Stimulated activated effector memory CD8-positive, alpha-beta T cell treated with anti-CD3 and anti-CD28 coated beads, Interleukin-12 subunit alpha, Interleukin-12 subunit beta, amount 100 ng/mL, for 72 hours (primary cell): Measurements from ENCODE around the gene FRRS1L.

Source experiments
- ATAC-seq: fragments of 150-1000 bp; cut with Tn5 transposase; 2 replicates; pipeline ENCODE4 v1.10.0; 2021
- DNase-seq, 2 donors: peaks; one replicate each; pipeline ENCODE4 v3.0.0; 2021 to 2022; ENCODE audit warnings: low spot score in 2 of 2
- H3K27ac Mint-ChIP-seq: one replicate; pipeline ENCODE4 v1.8.0; 2022; ENCODE audit warnings: mild to moderate bottlenecking, mixed read lengths
- H3K36me3 Mint-ChIP-seq: one replicate; pipeline ENCODE4 v1.8.0; 2022; ENCODE audit warnings: mild to moderate bottlenecking, mixed read lengths
- H3K4me1 Mint-ChIP-seq: one replicate; pipeline ENCODE4 v1.8.0; 2022; ENCODE audit warnings: mixed read lengths
- H3K4me3 Mint-ChIP-seq: one replicate; pipeline ENCODE4 v1.8.0; 2022; ENCODE audit warnings: mild to moderate bottlenecking, mixed read lengths
- H3K9me3 Mint-ChIP-seq: one replicate; pipeline ENCODE4 v1.8.0; 2022; ENCODE audit warnings: mixed read lengths

FRRS1L gene

GRCh38 chr9:109107402-109108240 lies 59.4 kb downstream of the FRRS1L start:
- H3K36me3 Mint-ChIP-seq = peaks cover 45% of the 10 kb centered on the region
- H3K4me1 Mint-ChIP-seq = peaks cover 43% of the 10 kb centered on the region
- H3K27ac Mint-ChIP-seq = no peak overlapping the region
- ATAC-seq = peak; percentile 77
- peak overlapping the region; percentile 3 for H3K4me3 Mint-ChIP-seq
- peaks cover 3% of the 10 kb centered on the region for H3K9me3 Mint-ChIP-seq
- no peak for DNase-seq

GRCh38 chr9:109101810-109102209 lies 65.2 kb downstream of the FRRS1L start:
- peaks cover 57% of the 10 kb centered on the region for H3K4me1 Mint-ChIP-seq
- H3K4me3 Mint-ChIP-seq = peak overlapping the region; percentile 42
- DNase-seq = no peak
- peak overlapping the region; percentile 23 for H3K27ac Mint-ChIP-seq
- ATAC-seq = peak; percentile 98
- H3K36me3 Mint-ChIP-seq = peaks cover 45% of the 10 kb centered on the region
- H3K9me3 Mint-ChIP-seq = peaks cover 3% of the 10 kb centered on the region

- DNase-seq = no peak
- ATAC-seq = peak; percentile 8
- Mint-ChIP-seq H3K9me3 (peaks cover 3% of the 10 kb centered on the region), H3K36me3 (peaks cover 43% of the 10 kb centered on the region), H3K4me1 (peaks cover 60% of the 10 kb centered on the region), H3K27ac (peak overlapping the region; percentile 23), H3K4me3 (peak overlapping the region; percentile 42)
Observed at GRCh38 chr9:109101202-109101595, 65.8 kb downstream of the FRRS1L start.

- Mint-ChIP-seq H3K36me3 (peaks cover 39% of the 10 kb centered on the region), H3K9me3 (peaks cover 3% of the 10 kb centered on the region), H3K27ac (peak overlapping the region; percentile 23), H3K4me1 (peaks cover 65% of the 10 kb centered on the region), H3K4me3 (peak overlapping the region; percentile 42)
- ATAC-seq = no peak
- no peak for DNase-seq
Observed at GRCh38 chr9:109100543-109101201, 66.4 kb downstream of the FRRS1L start.

GRCh38 chr9:109098960-109099308 lies 68.1 kb downstream of the FRRS1L start:
- no peak for ATAC-seq
- H3K4me3 Mint-ChIP-seq = no peak overlapping the region
- H3K9me3 Mint-ChIP-seq = peaks cover 3% of the 10 kb centered on the region
- H3K36me3 Mint-ChIP-seq = peaks cover 23% of the 10 kb centered on the region
- no peak overlapping the region for H3K27ac Mint-ChIP-seq
- DNase-seq = no peak
- peaks cover 83% of the 10 kb centered on the region for H3K4me1 Mint-ChIP-seq

- H3K4me3 Mint-ChIP-seq = peak overlapping the region; percentile 35
- peaks cover 84% of the 10 kb centered on the region for H3K4me1 Mint-ChIP-seq
Observed at GRCh38 chr9:109098171-109098959, 68.7 kb downstream of the FRRS1L start.

GRCh38 chr9:109097146-109097545 lies 69.9 kb downstream of the FRRS1L start:
- ATAC-seq (no peak), DNase-seq (no peak)
- peaks cover 86% of the 10 kb centered on the region for H3K4me1 Mint-ChIP-seq
- H3K27ac Mint-ChIP-seq = peak overlapping the region; percentile 9
- no peak overlapping the region for H3K4me3 Mint-ChIP-seq
- H3K36me3 Mint-ChIP-seq = peaks cover 26% of the 10 kb centered on the region
- H3K9me3 Mint-ChIP-seq = no peaks in the 10 kb centered on the region

More at GRCh38 chr9:109098171-109098959, 68.7 kb downstream of the FRRS1L start:
- Mint-ChIP-seq H3K9me3 (peaks cover under 1% of the 10 kb centered on the region), H3K27ac (peak overlapping the region; percentile 66), H3K36me3 (peaks cover 23% of the 10 kb centered on the region)
- no peak for DNase-seq
- ATAC-seq = no peak

- Mint-ChIP-seq H3K27ac (peak overlapping the region; percentile 33), H3K9me3 (no peaks in the 10 kb centered on the region), H3K4me1 (peaks cover 80% of the 10 kb centered on the region), H3K4me3 (no peak overlapping the region), H3K36me3 (peaks cover 43% of the 10 kb centered on the region)
- no peak for ATAC-seq
- no peak for DNase-seq
Observed at GRCh38 chr9:109095321-109095720, 71.7 kb downstream of the FRRS1L start.

- peaks cover 74% of the 10 kb centered on the region for H3K4me1 Mint-ChIP-seq
- no peak overlapping the region for H3K27ac Mint-ChIP-seq
- H3K9me3 Mint-ChIP-seq = no peaks in the 10 kb centered on the region
- DNase-seq = no peak
- H3K4me3 Mint-ChIP-seq = no peak overlapping the region
- peaks cover 53% of the 10 kb centered on the region for H3K36me3 Mint-ChIP-seq
- ATAC-seq = no peak
Observed at GRCh38 chr9:109094268-109094667, 72.8 kb downstream of the FRRS1L start.

- Mint-ChIP-seq H3K36me3 (peaks cover 64% of the 10 kb centered on the region), H3K9me3 (no peaks in the 10 kb centered on the region), H3K4me3 (no peak overlapping the region), H3K4me1 (peaks cover 58% of the 10 kb centered on the region), H3K27ac (no peak overlapping the region)
- ATAC-seq (no peak), DNase-seq (no peak)
Observed at GRCh38 chr9:109092587-109092986, 74.5 kb downstream of the FRRS1L start.

- no peak for DNase-seq
- peak overlapping the region; percentile 13 for H3K4me3 Mint-ChIP-seq
- H3K9me3 Mint-ChIP-seq = no peaks in the 10 kb centered on the region
- peaks cover 55% of the 10 kb centered on the region for H3K4me1 Mint-ChIP-seq
- ATAC-seq = peak; percentile 97
- H3K27ac Mint-ChIP-seq = peak overlapping the region; percentile 71
- H3K36me3 Mint-ChIP-seq = peaks cover 68% of the 10 kb centered on the region
Observed at GRCh38 chr9:109092051-109092580, 74.9 kb downstream of the FRRS1L start.

GRCh38 chr9:109088221-109088620 lies 78.8 kb downstream of the FRRS1L start:
- H3K4me1 Mint-ChIP-seq = peaks cover 21% of the 10 kb centered on the region
- DNase-seq = no peak
- peaks cover 96% of the 10 kb centered on the region for H3K36me3 Mint-ChIP-seq
- no peak overlapping the region for H3K4me3 Mint-ChIP-seq
- ATAC-seq = no peak
- no peaks in the 10 kb centered on the region for H3K9me3 Mint-ChIP-seq
- no peak overlapping the region for H3K27ac Mint-ChIP-seq

- Mint-ChIP-seq H3K27ac (no peak overlapping the region), H3K4me1 (peaks cover 17% of the 10 kb centered on the region), H3K9me3 (no peaks in the 10 kb centered on the region), H3K36me3 (peaks cover 96% of the 10 kb centered on the region), H3K4me3 (no peak overlapping the region)
- ATAC-seq (no peak), DNase-seq (no peak)
Observed at GRCh38 chr9:109087795-109088194, 79.3 kb downstream of the FRRS1L start.

GRCh38 chr9:109086221-109086620 lies 80.8 kb downstream of the FRRS1L start:
- no peak for DNase-seq
- H3K4me3 Mint-ChIP-seq = no peak overlapping the region
- no peak overlapping the region for H3K27ac Mint-ChIP-seq
- no peak for ATAC-seq
- H3K9me3 Mint-ChIP-seq = no peaks in the 10 kb centered on the region
- peaks cover 4% of the 10 kb centered on the region for H3K4me1 Mint-ChIP-seq
- peaks cover 93% of the 10 kb centered on the region for H3K36me3 Mint-ChIP-seq

GRCh38 chr9:109085510-109085909 lies 81.5 kb downstream of the FRRS1L start:
- no peaks in the 10 kb centered on the region for H3K9me3 Mint-ChIP-seq
- H3K4me3 Mint-ChIP-seq = no peak overlapping the region
- H3K4me1 Mint-ChIP-seq = no peaks in the 10 kb centered on the region
- H3K27ac Mint-ChIP-seq = no peak overlapping the region
- DNase-seq = no peak
- peaks cover 93% of the 10 kb centered on the region for H3K36me3 Mint-ChIP-seq
- no peak for ATAC-seq
